Measurements from ENCODE around the gene CNOT4.
"Not testable (repeated sequence)": the region's sequence is repeated elsewhere in the genome, so short reads cannot be mapped to it uniquely, and the experiment has no call there.

CNOT4 gene

DNA sequence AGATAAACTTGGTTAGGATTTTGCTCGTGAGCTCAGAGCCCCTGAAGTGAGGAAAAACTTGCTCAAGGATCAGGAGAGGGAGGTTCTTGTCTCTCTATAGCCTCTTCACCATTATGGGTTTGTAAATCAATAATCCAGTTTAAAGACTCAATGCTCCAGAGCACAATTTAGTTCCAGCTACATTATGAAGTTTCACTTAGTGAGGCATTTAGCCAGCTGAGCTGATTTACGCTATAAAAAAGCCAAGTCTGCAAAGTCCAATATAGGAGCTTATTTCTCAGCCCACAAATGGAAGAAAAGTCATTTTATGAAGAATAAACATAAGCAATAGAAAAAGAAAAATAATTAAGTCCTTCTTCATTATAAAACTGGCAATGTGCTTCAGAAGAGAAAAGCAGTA is 145.7 kb downstream of the CNOT4 start:
- no peak for DNase-seq (ENCODE audit: low spot score)

DNA sequence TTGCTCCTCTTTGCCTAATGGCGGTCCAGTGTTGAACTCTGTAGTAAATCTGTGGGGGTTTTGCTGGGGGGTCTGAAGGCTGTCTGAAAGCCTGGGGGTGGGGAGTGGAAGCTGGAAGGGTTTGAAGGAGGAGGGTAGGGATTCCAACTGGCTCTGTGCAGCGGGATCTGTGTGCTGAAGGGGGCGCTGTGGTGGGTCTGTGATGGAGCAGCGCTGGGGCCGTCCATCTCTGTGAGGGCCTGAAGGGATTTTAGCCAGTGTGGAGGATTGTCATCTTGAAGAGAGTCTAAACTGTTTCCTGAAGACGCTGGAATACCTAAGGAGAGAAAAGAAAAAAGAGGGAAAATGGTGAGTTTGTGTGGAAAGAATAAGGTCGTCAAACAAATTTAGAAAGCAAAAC is 147.0 kb downstream of the CNOT4 start:
- DNase-seq (ENCODE audit: low spot score): no peak

DNA sequence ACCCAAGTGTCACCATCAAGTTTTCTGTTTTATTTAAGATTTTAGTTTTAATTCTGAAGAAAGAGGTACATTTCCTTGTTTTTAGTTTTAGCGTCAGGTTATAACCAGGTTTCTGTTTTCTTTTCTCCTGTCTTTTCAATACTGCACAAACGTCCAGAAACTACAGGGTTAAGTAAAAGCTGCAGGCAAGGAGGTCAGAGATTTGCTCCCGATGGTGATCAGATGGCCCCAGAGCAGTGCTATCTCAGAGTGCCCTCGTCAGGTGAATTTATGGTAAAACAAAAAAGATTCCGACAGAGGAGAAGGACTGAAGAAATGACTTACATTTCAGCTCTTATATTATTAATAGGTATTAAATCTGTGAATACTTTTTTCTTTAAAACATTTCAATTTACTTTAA is 148.1 kb downstream of the CNOT4 start:
- DNase-seq (ENCODE audit: low spot score): no peak

DNA sequence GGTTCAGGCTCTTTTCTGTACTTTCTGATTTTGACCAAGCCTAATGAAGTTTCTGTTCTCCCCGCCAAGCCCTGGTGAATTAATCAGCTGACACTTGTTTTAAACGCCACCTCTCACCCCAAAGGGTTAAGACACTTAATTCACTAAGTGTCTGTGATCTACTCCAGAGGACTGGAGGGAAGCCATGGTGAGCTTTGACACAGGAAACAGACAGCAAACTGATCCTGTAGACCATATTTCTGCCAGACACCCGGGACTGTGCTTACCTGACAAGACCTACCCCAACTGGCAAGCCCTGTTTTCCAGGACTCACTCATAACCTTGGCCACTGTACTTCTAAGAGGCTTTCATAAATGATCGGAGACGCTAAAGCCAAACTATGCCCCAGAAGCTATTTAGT is 150.3 kb downstream of the CNOT4 start:
- DNase-seq (ENCODE audit: low spot score): no peak

DNA sequence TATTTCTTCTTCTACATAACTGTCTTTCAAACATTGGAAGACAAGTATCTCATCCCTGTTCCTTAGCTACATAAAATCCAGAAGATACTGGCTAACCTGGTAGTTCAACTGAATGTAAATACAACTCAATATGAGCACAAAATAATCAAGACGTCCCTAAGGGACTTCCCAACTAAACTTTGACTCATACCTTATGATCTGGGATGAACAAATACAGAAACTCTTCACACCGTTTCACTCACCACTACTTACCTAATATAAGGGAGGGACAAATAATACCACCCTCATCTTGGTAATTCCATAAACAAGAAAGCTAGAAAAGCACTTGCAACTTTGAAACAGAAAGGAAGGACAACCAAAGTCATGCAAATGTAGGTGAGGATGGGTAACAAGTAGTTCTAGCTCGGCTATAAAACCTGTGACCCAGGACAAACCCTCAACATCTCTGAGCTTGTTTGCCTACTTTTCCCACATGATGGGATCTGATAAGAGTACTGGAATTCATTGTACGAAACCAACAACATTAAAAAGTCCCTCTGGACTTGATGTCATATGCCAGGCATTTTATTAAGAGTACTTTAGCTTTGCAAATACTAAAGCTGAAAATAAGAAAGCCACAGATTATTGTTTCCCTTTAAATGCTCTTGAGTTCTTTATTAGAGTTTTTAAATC is 154.4 kb downstream of the CNOT4 start:
- DNase-seq (ENCODE audit: low spot score): no peak

DNA sequence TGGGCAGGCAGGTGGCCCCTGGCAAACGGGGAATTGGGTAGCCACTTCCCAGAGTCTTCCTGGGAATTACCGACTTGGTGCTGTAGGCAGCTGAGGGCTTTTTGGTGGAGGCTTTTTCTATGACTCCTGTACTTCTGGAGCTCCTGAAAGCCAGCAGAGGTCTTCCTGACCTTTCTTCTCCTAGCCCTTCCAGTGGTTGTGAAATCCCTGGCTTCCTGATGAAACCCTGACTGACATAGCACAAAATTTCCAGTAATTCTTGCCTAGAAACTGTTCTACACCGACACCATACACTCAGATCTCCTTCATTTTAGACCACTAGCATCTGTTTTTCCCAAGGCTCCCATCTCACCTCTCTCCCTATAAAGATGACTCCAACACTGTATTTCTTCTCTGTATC is 156.1 kb downstream of the CNOT4 start:
- no peak for DNase-seq (ENCODE audit: low spot score)

DNA sequence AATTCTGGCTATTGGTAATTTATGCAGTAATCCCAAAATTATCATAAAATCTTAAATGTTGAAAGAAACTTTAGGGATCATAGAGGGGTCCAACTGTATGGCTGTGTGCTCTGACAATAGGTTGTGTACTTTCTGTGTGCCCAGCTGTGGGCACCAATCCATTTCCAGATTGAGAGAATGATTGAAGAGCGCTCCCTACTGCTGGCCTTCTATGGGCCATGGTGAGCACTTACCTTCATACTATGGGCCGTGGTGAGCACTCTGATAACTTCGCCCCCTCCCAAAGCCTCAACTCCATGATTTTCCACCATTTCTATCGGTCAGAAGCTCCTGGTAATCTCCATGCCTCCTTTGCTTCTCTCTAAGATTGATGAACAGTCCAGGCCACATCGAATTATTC is 157.6 kb downstream of the CNOT4 start:
- no peak for DNase-seq (ENCODE audit: low spot score)

DNA sequence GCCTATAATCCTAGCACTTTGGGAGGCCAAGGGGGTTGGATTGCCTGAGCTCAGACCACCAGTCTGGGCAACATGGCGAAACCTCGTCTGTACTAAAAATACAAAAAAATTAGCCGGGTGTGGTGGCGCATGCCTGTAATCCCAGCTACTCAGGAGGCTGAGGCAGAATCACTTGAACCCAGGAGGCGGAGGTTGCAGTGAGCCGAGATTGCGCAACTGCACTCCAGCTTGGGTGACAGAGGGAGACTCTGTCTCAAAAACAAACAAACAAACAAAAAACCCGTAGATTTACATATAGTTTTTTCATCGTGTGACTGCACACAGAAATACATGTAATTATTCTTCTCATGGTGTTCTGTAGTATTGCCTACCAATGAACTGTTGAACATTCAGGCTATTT is 158.8 kb downstream of the CNOT4 start:
- DNase-seq (ENCODE audit: low spot score): not testable (repeated sequence)

DNA sequence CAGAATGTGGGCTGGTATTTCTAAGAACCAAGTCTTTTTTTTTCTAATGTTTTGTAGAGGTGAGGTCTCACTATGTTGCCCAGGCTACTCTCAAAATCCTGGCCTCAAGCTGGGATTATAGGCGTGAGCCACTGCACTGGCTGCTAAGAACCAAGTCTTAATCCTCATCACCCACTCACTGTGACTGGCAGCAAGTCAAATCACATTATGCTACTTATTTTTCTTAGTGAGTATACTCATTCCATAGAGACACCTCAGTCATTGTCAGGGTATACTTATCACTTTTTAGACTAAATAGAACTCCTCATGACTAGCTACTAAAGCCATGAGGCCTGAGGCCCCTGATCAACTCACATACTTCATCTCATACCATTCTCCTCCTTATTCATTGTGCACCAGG is 160.2 kb downstream of the CNOT4 start:
- no peak for DNase-seq (ENCODE audit: low spot score)

DNA sequence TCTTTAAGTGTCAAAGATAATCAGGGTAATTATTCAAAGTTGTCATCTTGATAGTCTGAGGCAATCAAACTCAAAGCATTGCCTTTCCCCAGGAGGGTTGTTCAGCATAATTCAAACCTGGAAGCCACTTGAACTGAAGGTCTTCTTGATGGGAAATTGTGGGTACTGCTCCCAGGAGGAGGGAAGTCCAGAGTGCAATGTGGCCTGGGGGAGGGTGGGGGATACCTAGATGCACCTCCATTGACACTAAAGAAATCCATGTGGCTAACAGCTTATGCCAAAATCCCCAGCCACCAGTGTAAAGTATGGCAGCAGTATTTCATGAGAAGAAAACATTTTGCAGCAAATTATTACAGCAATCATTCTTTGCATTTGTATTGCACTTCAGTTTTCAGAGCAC is 161.4 kb downstream of the CNOT4 start:
- no peak for DNase-seq (ENCODE audit: low spot score)

DNA sequence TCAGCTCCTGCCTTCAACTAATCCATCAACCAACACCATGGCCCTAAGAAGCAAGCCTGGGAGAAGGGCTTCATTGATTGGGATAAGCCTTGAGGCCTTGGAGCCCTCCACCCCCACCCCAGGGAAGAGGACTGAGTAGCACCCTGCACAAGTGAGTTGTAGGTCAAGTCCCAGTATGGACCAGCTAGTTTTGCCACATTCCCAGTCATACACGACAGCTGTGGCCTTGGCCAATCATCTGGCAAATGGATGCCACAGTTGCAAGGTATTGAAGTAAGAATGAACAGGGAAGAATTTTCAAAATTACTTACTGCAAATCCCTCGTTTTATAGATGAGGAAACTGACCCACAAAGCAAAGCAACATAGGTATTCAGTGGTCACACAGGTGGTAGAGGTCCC is 166.5 kb downstream of the CNOT4 start:
- DNase-seq (ENCODE audit: low spot score): no peak

DNA sequence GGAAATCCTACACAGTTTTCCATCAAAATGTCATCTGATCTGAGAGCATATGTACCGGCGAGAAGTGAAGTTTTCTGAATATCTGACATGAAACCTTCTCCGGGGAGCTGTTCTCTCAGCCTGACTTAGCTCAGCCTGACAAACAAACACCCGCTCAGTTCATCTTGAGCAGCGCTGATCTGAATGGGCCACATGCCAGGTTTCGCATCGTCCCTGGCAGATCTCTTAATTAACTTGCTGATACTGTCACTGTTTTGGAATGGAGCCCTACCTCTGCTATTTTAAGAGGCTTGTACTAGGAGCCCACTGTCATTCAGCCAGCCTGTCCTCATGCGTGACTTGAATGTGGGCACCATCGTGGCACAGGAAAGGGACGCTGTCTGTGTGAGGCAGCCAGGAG is 167.0 kb downstream of the CNOT4 start:
- peak; percentile 29 for DNase-seq (ENCODE audit: low spot score)

DNA sequence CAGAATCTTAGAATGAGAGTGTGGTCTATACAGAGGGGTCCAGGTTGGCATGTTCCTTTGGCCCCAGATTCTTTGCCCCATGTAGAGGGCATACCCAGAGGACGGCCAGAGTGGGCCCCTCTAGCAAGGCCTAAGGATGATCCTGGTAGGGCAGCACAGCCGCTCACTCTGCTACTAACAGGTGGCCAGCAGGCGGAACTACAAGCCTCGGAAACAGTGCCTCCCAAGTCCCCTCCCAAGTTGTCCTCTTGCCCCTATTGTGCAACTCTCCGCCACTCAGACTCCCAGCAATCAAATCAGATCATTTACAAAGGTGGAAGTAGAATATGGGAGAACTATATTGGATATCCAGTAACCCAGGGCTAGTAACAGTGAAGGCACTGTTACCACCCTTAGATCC is 168.9 kb downstream of the CNOT4 start:
- no peak for DNase-seq (ENCODE audit: low spot score)

DNA sequence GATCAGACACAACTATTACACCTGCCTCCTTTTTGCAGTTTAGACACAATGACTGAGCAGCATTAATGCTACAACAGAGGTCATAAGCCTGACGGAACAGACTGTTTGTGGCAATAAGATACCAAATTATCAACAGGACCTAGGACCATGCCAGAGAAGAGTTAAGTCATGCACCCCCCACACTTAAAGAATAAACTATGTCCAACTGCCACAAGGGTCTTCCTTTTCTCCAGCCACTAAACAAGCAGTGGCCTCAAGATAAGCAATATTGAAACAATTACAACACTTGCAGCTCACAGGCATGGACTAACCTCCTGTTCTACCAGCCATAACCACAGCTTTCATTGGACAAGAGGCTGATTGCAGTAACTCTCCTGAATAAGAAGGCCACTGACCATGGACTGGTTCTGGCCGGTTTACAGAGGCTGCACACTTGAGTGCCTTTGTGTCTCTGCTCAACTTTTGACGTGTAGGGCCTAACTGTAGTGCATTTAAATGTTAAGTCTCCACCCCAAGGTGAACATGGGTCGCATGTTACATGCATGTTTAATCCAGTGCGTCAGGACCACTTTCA is 171.8 kb downstream of the CNOT4 start:
- no peak for DNase-seq (ENCODE audit: low spot score)

DNA sequence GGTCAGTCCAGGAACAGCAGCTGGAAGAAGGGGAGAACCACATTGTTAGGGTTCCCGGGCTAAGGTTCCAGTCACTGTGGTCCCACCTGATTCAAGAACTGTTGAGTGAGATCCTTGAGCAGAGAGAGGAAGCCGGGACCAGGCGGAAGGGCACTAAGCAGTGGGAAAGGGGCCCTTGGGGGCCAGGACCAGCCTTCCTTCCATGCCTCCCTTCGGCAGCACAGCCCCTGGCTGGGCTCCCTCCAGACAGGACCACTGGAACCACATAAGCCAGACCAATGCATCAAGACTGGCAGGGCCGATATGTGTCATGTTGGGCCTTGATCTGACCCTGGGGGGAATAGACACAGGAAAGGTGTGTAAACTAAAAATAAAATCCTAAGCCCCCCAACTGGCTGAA is 172.4 kb downstream of the CNOT4 start:
- no peak for DNase-seq (ENCODE audit: low spot score)

DNA sequence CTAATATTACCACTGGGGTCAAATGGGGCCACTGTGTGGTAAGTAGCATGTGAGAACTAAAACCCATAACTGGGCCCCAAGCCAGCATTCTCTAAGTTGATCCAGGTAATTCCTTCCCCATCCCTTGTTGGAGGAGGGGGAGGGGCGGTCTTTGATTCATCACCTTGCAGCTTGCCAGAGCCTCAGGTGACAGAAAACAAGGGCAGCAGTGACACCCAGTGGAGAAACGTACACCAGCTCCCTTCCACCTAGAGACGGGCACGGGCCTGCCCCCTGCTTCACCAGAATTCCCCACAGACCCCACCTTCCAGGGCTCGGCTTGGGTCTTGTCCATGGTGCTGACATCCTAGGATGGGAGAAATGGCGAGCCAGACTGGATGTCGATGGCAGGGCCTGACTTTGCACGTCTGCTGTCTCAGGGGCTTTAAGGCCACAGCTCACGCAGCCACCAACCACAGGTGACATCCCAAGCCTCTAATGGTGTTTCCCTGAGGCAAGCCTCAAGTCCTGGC is 174.2 kb downstream of the CNOT4 start:
- DNase-seq (ENCODE audit: low spot score): peak; percentile 81

DNA sequence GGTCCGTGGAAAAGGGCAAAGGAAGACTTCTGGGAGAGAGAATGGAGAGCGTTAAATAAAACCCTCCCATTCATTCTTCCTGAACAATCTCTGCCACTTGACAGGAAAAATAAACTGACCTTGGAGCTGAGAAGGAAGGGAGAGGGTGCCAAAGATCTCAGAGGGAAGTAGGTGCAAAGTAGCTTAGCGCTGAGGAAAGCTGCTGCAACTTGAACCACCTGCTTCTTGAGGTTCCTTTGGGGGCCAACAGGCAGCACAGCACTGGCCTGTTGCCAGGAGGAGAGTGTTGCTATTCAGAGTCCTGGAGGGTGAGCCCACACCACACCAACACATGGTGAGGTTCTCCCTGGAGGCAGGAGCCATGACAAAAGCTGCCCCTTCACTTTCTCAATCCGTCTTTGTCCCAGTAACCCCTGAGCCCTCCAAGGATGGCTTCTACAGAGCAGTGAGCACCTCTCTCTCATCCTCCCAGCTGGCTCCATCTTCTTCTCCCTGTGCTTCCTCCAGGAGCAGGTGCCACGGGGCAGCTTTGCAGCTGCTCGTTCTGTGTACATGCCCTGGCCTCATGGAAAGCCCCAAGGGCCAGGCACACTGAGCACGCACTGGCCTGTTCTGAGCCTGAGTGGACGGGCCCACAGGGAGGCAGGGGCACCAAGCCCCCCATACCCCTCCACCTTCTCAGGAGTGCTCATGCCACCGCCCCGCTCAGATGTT is 174.9 kb downstream of the CNOT4 start:
- DNase-seq (ENCODE audit: low spot score): no peak

DNA sequence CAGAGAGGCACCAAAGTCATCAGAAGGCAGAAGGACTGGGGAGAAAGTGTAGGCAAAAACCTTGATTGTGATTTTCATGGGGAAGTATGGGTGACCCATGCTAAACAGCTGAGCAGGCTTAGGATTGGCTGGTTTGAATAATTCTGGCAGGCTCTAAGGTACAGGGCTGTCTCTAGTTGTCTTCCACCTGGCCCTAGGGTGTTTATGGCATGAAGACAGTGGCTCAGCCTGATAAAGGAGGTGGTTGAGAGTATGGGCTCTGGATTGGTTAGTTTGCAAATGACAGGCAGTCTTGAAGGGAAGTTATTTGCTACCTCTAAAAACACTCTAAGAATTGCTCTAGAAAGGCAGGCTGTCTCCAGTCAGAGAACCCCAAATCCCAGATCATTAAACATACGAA is 176.0 kb downstream of the CNOT4 start:
- DNase-seq (ENCODE audit: low spot score): no peak

DNA sequence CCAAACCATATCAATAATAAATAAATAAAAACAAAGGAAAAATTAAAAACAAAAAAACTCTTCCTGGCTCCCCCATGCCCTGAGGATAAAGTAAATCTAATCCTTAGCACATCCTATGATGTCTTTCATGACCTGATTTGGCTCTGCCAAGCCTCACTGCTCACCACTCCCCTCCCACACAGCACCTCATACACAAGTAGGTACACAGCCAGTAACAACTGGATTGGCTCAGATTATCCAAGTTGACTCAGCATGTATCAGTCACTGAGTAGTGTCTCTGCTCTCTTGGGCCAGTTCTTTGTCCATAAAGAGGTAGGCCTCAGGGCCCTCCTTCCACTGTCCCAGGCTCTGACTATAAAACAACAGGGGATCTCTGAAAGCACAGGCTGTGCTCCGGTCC is 176.7 kb downstream of the CNOT4 start:
- no peak for DNase-seq (ENCODE audit: low spot score)

DNA sequence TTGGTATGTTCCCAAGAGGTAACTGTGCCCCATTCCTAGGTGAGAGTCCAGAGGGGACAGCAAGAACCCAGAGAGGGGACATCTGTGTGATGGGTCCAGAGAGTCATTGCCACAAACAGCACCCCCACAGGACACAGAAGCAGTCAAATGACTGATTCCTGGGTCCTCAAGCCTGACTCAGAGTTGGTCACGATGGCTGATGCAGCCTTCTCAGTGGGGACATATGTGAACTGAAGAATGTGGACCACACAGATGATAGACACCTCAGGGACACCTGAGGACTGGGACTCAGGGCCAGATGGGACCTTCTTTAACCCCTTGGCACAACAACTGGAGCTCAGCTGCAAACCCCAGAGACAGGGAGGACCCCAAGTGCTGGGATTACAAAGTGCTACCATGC is 179.8 kb downstream of the CNOT4 start:
- no peak for DNase-seq (ENCODE audit: low spot score)

DNA sequence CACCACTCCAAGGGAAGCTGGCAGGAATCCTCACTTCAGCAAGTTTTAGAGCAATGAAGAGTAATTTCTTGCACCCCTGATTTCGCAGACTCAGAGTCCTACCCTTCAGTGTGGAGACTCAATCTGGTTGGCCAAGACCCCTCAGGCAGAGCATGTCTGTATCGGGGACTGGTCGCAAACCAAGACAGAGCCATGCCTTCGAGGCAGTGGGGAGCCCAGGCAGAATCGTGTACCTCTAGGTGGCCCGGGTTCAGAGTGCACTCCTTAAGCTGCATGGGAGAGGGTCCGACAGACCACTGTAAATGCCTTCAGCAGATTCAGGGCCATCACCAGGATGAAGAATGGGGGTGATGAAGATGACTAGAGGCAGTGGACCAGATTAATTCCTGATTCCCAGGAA is 181.4 kb downstream of the CNOT4 start:
- no peak for DNase-seq (ENCODE audit: low spot score)

DNA sequence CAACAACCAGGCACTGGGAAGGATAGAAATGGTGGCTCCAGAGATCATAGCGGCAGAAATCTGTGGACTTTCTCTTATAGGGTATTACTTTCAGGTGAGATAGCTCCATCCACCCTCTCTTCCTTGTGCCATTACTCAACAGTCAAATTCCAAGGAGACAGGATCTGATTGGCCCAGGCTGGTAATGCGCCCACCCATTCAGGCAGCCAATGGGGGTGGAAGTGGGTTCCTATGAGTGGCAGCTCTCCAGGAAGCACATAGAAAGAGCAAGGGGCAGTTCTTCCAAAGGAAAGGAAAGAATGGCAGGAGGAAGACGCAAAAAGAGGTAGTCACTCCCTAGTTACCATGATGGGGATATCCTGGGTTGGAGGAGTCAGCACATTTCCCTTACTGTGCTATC is 181.8 kb downstream of the CNOT4 start:
- no peak for DNase-seq (ENCODE audit: low spot score)

DNA sequence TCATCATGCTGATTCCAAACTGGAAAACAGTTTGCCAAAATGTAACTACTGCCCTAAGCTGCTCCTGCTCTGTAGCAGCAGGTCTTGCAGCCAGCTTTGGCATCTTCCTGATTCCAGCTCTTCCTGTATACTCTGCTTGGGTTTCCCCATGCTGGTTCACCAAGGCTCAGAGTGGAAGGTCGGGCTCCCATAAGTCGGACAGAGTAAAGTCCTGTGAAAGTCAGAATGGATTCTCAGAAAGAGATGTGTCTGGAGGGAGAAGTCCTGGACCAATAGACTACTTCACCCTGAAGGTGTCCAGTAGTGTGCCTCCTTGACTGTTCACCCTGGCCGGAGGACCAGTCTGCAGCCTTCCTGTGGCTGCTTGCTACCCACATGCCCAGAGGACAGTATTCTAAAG is 182.4 kb downstream of the CNOT4 start:
- no peak for DNase-seq (ENCODE audit: low spot score)
